Measurements from ENCODE around the gene MTMR6.
"Not testable (repeated sequence)": the region's sequence is repeated elsewhere in the genome, so short reads cannot be mapped to it uniquely, and the experiment has no call there.

DNA sequence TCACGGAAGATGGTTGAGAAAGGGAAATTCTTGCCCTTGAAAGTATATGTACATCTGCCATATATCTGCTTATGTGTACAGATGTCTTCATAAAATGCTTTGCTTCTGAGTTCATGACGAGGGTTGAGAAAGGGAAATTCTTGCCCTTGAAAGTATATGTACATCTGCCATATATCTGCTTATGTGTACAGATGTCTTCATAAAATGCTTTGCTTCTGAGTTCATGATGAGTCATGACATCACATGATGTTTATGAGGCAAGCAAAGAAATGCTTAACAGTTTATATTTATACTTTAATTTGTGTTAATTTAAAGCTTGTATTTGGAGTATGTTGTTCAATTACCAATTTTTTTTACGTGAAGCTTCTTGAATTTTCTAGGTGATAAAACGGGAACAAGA, 31.7 kb upstream of the MTMR6 start:
- TF ChIP-seq POLR2A (IDR thresholded peaks at IDR 0.05); CTCF (IDR thresholded peaks at IDR 0.05 in 4 of 5, conservative IDR thresholded peaks at IDR 0.05 in 1 of 5): not testable (repeated sequence)
